Raji (cell line): ENCODE measurements around the gene INO80.

Experiments used
- POLR2A ChIP-seq: IDR thresholded peaks from 2 replicates; pipeline ENCODE4 v1.6.1; 2011; ENCODE audit warnings: low read depth, low read length, control low read depth; ENCODE audit not compliant: insufficient read depth

Gene INO80

DNA sequence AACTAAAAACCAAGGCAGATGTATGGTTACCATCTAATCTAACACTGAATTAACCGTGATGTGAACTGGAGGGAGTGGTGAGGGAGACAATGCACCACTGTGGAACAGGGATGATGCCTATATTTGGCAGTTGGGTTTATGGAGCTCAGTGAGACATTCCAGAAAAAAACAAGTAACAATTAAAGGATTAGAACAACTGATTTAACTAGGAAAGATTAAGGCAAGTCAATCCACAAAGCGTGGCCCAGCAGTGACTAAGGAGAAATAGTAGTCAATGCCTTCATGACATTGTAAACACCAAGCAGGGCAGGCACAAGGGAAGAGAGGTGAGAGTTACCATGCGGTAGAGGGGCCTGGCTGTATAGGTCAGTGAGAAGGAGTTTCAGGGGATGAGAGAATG, 124.7 kb downstream of the INO80 start:
- TF ChIP-seq POLR2A, result no peak

DNA sequence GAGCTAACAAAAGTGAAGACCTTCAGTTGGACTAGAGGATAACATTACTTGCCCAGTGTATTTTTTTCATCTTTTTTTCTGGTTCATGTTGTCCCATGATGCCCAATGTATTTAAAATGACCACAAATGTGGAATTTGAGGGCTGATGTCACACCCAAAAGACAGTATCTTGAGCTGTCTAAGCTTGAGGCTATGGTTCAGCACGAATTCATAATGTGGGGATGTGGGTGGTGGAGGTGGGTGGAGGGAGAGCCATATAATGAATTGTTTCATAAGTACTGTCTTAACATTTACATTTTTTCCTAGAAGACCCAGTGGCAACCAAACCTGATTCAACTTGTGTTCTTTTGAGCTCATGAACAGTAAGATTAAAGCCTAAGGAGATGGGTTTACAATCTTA, 125.3 kb downstream of the INO80 start:
- no peak for TF ChIP-seq POLR2A

DNA sequence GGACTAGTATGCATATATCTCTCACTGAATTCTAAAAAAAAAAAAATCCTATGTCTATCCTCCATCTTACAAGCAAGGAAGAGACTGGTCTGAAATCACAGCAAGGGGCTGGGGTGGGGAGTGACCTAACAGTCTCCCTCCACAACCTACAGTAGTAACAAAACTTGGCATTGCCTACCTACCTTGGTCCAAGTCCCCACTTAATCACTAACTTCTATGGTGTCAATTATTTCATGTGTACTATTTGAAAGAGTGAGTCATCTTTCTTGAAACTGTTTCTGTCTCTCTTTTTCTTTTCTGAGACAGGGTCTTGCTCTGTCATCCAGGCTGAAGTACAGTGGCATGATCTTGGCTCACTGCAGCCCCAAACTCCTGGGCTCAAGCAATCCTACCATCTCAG, 126.0 kb downstream of the INO80 start:
- no peak for TF ChIP-seq POLR2A

DNA sequence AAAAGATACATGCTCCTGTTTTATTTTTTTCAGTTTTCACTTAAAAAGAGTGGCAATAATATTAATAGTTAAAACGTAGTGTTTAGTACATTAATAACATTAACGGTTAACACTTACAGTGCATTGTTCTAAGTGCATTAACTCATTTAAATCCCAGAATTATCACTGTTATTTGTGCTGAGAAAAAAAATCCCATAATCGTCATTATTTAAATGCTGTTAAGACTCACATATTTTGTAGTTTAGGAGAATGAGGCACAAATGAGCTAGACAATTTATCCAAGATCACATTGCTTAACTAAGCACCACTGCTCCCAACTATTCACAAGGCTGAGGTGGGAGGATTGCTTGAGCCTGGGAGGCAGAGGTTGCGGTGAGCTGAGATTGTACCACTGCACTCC, 127.9 kb downstream of the INO80 start:
- TF ChIP-seq POLR2A, result no peak

DNA sequence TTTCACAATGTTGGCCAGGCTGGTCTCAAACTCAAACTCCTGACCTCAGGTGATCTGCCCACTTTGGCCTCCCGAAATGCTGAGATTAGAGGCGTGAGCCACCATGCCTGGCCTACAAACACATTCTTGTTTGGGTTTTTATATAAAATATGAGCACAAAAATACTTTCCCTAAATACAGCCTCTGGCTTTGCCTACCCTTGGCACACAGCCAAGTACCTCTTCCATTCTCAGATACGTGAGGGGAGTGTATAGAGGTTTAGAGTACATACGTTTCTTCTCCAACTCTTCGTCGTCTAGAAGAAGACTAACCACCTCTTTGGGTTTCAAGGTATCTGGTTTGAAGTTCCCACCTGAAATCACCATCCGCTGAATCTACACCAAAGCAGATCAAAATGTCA, 129.3 kb downstream of the INO80 start:
- TF ChIP-seq POLR2A, result no peak

DNA sequence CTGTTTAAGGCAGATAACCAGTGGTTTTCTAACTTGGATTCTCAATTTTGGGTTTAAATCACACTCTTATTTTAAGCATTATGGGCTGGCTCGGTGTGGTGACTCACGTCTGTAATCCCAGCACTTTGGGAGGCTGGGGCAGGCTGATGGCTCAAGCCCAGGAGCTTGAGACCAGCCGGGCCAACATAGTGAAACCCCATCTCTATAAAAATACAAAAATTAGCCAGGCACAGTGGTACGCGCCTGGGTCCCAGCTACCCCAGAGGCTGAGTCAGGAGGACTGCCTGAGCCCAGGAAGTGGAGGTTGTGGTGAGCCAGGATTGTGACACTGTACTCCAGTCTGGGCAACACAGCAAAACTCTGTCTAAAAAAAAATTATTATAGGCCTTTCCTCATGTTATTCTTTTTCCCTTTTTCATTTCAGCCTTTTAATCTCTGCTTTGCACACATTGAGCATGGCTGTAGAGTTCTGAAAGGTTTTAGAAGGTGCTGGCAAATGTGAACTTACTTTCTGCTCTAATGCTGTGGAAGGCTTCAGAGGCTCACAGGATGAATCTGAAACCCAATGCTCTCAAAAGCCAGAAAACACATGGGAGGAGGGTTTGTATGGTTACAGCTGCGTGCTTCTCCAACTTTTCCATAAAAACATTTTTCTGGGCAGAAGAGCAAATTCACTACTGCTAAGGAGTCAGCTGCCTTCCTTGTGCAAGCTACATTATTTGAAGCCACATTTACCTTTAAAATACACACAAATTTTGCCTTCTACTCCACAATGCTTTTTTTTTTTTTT, 130.3 kb downstream of the INO80 start:
- no peak for TF ChIP-seq POLR2A

DNA sequence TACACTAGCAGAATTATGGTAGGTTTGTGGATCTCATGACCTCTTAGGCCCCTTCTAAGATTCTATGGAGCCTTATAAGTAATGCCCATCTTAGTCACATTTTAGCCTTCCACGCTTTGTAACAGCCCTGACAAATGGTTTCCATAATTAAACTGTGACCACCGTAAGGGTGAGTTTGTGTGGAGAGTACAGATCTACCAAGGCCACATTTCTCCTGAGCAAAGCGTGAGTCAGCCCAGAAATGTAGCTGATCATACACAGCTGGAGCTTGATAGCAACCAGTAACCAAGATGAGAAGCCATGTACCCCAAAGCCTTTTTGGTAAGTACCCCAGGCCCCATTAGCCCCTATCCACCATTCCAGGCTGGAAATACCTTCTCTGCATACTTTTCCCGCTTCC, 131.1 kb downstream of the INO80 start:
- TF ChIP-seq POLR2A, result no peak

DNA sequence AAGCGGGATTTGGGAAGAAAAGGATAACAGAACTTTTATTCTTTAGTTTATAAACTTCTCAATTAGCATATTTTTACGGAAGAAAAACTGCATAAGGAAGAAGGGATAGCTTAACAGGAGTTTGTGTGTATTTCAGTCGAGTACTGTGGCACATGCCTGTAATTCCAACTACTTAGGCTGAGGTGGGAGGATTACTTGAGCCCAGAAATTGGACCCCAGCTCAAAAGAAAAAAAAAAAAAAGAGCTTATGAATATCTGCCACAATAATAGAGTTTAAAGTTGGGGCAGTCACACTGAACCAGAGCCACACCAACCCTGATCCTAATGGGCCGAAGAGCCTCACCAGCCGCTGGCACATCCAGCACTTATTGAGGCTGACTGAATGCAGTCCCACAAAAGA, 131.7 kb downstream of the INO80 start:
- no peak for TF ChIP-seq POLR2A

DNA sequence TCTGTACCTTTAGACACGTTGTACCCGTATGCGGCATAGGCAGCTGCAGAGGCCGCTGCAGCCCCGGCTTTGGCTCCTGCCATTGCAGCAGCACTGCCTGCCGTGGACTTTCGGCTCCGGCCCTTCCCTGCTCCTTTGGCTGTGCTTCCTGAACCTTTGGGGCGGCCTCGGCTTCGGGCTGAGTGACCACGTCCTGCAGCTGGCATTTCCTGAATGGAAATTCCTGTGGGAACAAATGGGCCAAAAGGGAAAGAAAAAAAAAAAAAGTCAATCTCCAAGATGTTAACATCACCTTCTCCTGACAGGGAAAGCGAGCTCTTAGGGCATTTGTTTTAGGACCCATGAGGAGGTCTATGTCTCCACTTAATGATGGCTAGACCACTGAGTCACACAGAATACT, 133.2 kb downstream of the INO80 start:
- no peak for TF ChIP-seq POLR2A

DNA sequence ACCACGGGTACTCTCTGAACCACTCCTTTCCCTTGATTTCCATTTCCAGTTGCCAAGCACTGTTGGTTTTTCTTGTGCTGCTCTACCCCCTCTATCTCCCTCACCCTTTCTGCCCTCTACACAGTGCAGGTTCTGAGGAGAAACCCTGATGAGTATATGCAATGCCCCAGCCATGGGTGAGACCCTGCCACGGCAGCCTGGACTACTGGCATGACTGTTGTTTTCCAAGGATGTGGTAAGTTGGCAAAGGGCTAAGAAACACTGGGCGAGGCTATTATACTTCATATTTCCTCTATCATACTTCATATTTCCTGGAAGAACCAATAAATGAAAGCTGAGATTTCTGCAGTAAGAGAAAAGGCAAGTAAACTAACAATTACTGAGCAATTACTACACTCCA, 134.9 kb downstream of the INO80 start:
- no peak for TF ChIP-seq POLR2A

DNA sequence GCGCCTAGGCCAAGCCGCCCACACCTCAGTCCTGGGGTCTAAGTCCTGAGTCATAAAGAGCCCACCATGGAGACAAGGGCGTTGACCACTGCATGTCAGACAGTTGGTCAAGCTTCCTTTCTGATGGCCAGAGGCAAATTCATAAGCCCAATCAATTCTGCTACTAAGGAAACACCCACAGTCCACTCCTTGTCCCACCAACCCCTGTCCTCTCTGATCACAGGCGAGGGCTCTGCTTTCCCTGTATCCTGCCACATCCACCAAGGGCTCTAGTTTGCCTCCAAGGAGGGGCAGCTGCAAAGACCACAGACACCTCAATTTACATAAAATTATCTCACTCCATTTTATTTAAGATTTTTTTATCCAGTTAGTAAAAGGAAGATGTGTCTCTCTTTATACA, 137.5 kb downstream of the INO80 start:
- no peak for TF ChIP-seq POLR2A

DNA sequence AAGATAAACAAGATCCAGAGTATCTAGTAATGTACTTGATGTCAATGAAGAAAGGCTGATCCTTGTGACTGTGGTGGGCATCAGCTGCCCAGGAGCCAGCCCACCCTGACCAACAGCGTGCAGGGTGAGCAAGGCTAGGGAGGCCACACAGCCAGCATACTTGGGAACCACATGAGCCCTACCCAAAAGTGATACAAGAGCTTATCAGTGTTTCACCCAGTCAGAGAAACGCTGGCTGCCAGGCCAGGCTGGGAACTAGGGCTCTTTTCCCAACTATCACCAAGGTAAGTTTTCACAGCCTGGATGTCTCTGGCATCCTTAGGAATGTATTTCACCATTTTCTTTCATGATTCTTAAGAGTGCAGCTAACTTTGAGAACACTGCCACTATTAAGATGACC, 137.9 kb downstream of the INO80 start:
- TF ChIP-seq POLR2A, result no peak

DNA sequence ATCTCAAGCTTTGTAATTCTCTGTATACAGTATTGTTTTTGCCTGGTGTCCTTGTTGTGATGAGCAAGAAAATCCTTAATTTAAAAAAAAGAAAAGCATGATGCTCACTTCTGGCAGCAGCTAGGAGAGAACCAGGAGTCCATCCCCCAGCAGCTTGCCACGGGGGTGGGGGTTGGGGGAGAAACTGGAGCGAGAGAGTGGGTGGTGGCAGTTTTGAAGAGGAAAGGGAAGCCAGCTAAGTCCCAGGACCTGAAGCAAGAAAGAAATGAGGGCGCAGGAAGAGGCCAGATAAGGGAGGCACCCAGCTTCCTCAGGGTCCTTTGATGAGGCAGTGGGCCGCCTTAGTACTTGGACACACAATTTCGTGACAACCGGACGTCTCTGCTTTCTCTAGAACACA, 139.3 kb downstream of the INO80 start:
- TF ChIP-seq POLR2A, result no peak

DNA sequence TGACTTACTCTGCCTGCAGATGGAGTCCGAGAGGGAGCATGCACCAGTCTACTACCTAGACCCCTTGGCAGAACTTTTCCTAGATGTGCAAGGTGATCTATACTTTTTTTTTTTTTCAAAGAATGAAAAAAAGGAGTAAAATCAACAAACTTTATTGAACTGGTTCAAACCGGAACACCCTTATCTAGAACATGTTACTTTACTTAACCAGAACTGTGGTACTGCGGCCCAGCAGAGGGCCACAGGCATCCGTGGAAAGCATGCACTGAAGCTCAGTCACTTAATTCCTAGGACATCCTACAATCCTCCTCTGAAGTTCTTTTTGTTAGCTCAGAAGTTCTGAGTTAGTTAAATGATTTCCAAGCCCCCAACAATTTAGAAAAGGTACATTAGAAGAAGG, 141.2 kb downstream of the INO80 start:
- no peak for TF ChIP-seq POLR2A

DNA sequence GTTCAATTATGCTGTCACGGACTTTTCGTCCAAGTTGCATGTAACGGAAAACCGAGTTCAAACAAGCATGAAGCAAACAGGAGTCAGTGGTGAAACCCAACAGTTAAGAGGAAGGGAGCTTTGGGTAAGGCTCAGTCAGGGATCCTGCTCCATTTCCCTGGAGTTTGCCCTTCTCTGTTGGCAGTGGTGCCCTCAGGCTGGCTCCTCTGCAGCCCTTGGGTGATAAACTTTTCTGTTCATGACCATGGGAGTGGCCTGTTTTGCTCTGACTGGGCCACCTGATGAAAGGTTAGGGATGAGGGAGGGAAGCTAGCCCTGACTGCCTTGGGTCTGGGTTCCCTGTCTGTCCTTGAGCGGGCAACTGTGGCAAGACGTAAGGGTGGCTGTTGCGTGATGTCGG, 146.7 kb downstream of the INO80 start:
- TF ChIP-seq POLR2A, result no peak

DNA sequence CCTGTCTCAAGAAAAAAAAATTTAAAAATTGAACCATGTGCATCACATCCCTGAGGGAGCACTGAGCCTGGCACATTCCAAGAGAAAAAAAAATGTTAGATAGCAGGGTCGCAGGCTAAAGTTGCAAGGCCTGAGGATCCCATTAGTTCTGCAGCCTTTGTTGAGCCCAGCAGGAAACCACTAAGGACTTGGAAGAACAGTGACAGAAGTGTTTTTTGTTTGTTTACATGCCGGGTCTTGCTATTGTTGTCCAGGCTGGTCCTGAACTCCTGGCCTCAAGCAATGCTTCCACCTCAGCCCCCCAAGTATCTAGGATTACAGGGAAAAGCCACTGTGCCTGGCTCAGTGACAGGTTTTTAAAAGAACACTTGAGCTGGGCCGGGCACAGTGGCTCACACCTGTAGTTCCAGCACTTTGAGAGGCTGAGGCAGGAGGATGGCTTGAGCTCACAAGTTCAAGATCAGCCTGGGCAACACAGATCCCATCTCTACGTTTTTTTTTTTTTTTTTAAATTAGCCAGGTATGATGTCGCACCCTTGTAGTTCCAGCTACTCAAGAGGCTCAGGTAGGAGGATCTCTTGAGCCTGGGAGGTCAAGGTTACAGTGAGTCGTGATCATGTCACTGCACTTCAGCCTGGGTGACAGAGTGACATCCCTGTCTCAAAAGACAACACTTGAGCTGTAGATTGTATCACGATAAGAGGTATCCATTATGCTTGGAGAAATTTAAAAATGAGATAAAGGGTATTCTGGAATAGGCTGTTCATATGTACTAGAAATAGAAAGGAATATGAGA, 147.6 kb downstream of the INO80 start:
- TF ChIP-seq POLR2A, result no peak
